Measurements from ENCODE around the gene LARP4B.

LARP4B gene

GRCh38 chr10:970311-971149, 39.0 kb upstream of the LARP4B start:
- no peak for DNase-seq
- no peak overlapping the region for H3K4me3 ChIP-seq (ENCODE audit: low read length)
- TF ChIP-seq CTCF (IDR thresholded peaks at IDR 0.05; ENCODE audit: low read length) (no peak), EZH2 (optimal IDR thresholded peaks at IDR 0.05; ENCODE audit: low read depth, low read length) (no peak), EZH2phosphoT487 (IDR thresholded peaks at IDR 0.05; ENCODE audit: low read length) (no peak)
- H3K4me1 ChIP-seq (ENCODE audit: low read length): no peaks in the 10 kb centered on the region
- H3K9me3 ChIP-seq (replicated peaks; ENCODE audit: insufficient read depth, low read length): no peaks in the 10 kb centered on the region
- no peak overlapping the region for H3K27ac ChIP-seq (ENCODE audit: low read length)
- no peak overlapping the region for H3K9ac ChIP-seq (ENCODE audit: low read length)
- no peaks in the 10 kb centered on the region for H3K36me3 ChIP-seq (replicated peaks; ENCODE audit: insufficient read depth, low read length)
- no peak overlapping the region for H2AFZ ChIP-seq (ENCODE audit: low read length)
- no peaks in the 10 kb centered on the region for H3F3A ChIP-seq (ENCODE audit: insufficient read depth, low read length)
- H3K4me2 ChIP-seq (ENCODE audit: low read depth, low read length): no peak overlapping the region
- H3K27me3 ChIP-seq (replicated peaks; ENCODE audit: insufficient read depth, low read length): no peaks in the 10 kb centered on the region
- no peaks in the 10 kb centered on the region for H4K20me1 ChIP-seq (ENCODE audit: insufficient read depth, low read length)
- H3K9me2 ChIP-seq (replicated peaks; ENCODE audit: insufficient read depth, low read length): no peaks in the 10 kb centered on the region
- no peaks in the 10 kb centered on the region for H3K79me2 ChIP-seq (ENCODE audit: low read length)

GRCh38 chr10:969473-970150, 38.1 kb upstream of the LARP4B start:
- Histone ChIP-seq H3K79me2 (ENCODE audit: low read length) (no peaks in the 10 kb centered on the region), H3K9me2 (replicated peaks; ENCODE audit: insufficient read depth, low read length) (no peaks in the 10 kb centered on the region), H3K4me3 (ENCODE audit: low read length) (no peak overlapping the region), H2AFZ (ENCODE audit: low read length) (no peak overlapping the region), H3K9me3 (replicated peaks; ENCODE audit: insufficient read depth, low read length) (no peaks in the 10 kb centered on the region), H3K27ac (ENCODE audit: low read length) (no peak overlapping the region), H4K20me1 (ENCODE audit: insufficient read depth, low read length) (no peaks in the 10 kb centered on the region), H3K4me2 (ENCODE audit: low read depth, low read length) (no peak overlapping the region), H3K36me3 (replicated peaks; ENCODE audit: insufficient read depth, low read length) (no peaks in the 10 kb centered on the region), H3K27me3 (replicated peaks; ENCODE audit: insufficient read depth, low read length) (no peaks in the 10 kb centered on the region), H3F3A (ENCODE audit: insufficient read depth, low read length) (no peaks in the 10 kb centered on the region), H3K9ac (ENCODE audit: low read length) (no peak overlapping the region), H3K4me1 (ENCODE audit: low read length) (no peaks in the 10 kb centered on the region)
- TF ChIP-seq EZH2 (optimal IDR thresholded peaks at IDR 0.05; ENCODE audit: low read depth, low read length) (no peak), EZH2phosphoT487 (IDR thresholded peaks at IDR 0.05; ENCODE audit: low read length) (no peak), CTCF (IDR thresholded peaks at IDR 0.05; ENCODE audit: low read length) (no peak)
- DNase-seq: no peak

GRCh38 chr10:968546-969199, 37.2 kb upstream of the LARP4B start:
- no peak overlapping the region for H3K4me2 ChIP-seq (ENCODE audit: low read depth, low read length)
- DNase-seq: no peak
- no peaks in the 10 kb centered on the region for H3K79me2 ChIP-seq (ENCODE audit: low read length)
- H3K36me3 ChIP-seq (replicated peaks; ENCODE audit: insufficient read depth, low read length): no peaks in the 10 kb centered on the region
- no peak overlapping the region for H3K4me3 ChIP-seq (ENCODE audit: low read length)
- no peak overlapping the region for H3K27ac ChIP-seq (ENCODE audit: low read length)
- no peaks in the 10 kb centered on the region for H3K9me3 ChIP-seq (replicated peaks; ENCODE audit: insufficient read depth, low read length)
- TF ChIP-seq EZH2 (optimal IDR thresholded peaks at IDR 0.05; ENCODE audit: low read depth, low read length) (no peak), EZH2phosphoT487 (IDR thresholded peaks at IDR 0.05; ENCODE audit: low read length) (no peak), CTCF (IDR thresholded peaks at IDR 0.05; ENCODE audit: low read length) (no peak)
- no peaks in the 10 kb centered on the region for H3F3A ChIP-seq (ENCODE audit: insufficient read depth, low read length)
- no peaks in the 10 kb centered on the region for H4K20me1 ChIP-seq (ENCODE audit: insufficient read depth, low read length)
- H2AFZ ChIP-seq (ENCODE audit: low read length): no peak overlapping the region
- H3K9ac ChIP-seq (ENCODE audit: low read length): no peak overlapping the region
- H3K4me1 ChIP-seq (ENCODE audit: low read length): no peaks in the 10 kb centered on the region
- no peaks in the 10 kb centered on the region for H3K27me3 ChIP-seq (replicated peaks; ENCODE audit: insufficient read depth, low read length)
- H3K9me2 ChIP-seq (replicated peaks; ENCODE audit: insufficient read depth, low read length): no peaks in the 10 kb centered on the region

Measured in MM.1S (cell line).